ENCODE results near the gene GFOD1. TPM values are rescaled to one million over a fixed set of nuclear protein-coding genes. Genes with fewer than 3 reads are reported as not detected.

The GFOD1 gene
- polyA plus RNA-seq, 1 of the 3 experiments (the other 2 are of a cell fraction): 1.6 TPM

DNA sequence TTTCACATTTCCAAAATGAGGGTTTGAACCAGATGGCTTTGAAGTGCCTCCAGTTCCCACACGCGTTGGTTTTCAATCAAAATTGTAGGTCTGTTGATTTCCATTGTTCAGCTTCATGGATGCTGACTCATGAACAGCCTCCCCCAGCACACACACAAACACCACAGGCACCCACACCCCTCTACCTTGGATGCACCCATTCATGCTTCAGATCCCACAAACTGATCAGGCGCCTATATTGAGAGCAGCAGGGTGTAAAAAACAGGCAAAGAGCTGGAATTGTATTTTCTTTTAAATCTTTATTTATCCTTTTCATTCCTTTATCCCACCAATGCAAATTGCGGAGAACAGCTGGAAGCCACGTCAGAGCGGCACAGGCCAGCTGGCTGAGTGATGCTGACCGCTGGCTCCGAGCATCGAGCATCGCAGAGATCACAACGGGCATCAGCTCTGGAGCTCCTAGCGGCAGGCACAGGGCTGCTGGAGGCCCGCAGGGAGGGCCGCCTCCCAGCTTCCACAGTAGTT lies 129.8 kb downstream of the GFOD1 start:
- no peak for DNase-seq
- CTCF ChIA-PET: no interaction called here

More for the DNA sequence above, 129.8 kb downstream of the GFOD1 start:
- POLR2A ChIA-PET: interaction anchor here (0.6 kb wide), 1 partner anchor 1880 kb away, joined by 3 read pairs; no protein-coding TSS in a partner anchor
- Histone ChIP-seq H3K79me2 (ENCODE audit: insufficient read depth) (no peaks in the 10 kb centered on the region), H3K9ac (no peak overlapping the region), H3K27ac (ENCODE audit: low read depth in 2 of 2, low read length in 1 of 2) (no peak overlapping the region), H3K27me3 (ENCODE audit: insufficient read depth) (no peaks in the 10 kb centered on the region), H3K4me3 (ENCODE audit: low read depth in 2 of 2, low read length in 1 of 2) (no peak overlapping the region), H3K9me2 (no peaks in the 10 kb centered on the region), H3K4me2 (no peak overlapping the region), H4K20me1 (ENCODE audit: insufficient read depth) (no peaks in the 10 kb centered on the region), H2AFZ (ENCODE audit: low read depth) (no peak overlapping the region), H3K4me1 (ENCODE audit: control insufficient read depth in 1 of 2, insufficient read depth in 2 of 2, low read depth in 1 of 2, low read length in 1 of 2) (peaks cover 3 to 27% of the 10 kb centered on the region in 2 experiments; a peak in 3 of 4 replicates), H3K36me3 (replicated peaks in 1 of 2; ENCODE audit: control insufficient read depth in 1 of 2, insufficient read depth in 2 of 2, low read length in 1 of 2) (no peaks in the 10 kb centered on the region), H3F3A (replicated peaks; ENCODE audit: insufficient read depth) (peaks cover 28% of the 10 kb centered on the region), H3K9me3 (no peaks in the 10 kb centered on the region)
- no peak for TF ChIP-seq USF2 (IDR thresholded peaks at IDR 0.05; ENCODE audit: borderline replicate concordance, low read depth, low read length)
- no peak for TF ChIP-seq MXI1 (IDR thresholded peaks at IDR 0.05; ENCODE audit: low read depth, low read length)
- TF ChIP-seq TEAD4 (IDR thresholded peaks at IDR 0.05; ENCODE audit: borderline replicate concordance, insufficient read depth): no peak
- TF ChIP-seq, protein P1, sequence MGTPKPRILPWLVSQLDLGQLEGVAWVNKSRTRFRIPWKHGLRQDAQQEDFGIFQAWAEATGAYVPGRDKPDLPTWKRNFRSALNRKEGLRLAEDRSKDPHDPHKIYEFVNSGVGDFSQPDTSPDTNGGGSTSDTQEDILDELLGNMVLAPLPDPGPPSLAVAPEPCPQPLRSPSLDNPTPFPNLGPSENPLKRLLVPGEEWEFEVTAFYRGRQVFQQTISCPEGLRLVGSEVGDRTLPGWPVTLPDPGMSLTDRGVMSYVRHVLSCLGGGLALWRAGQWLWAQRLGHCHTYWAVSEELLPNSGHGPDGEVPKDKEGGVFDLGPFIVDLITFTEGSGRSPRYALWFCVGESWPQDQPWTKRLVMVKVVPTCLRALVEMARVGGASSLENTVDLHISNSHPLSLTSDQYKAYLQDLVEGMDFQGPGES (IDR thresholded peaks at IDR 0.05; ENCODE audit: low read depth, low read length): no peak
- no peak for TF ChIP-seq REST (IDR thresholded peaks at IDR 0.05; ENCODE audit: low read depth, low read length)
- TF ChIP-seq YY1 (IDR thresholded peaks at IDR 0.05; ENCODE audit: low read depth): no peak
- TF ChIP-seq POLR2AphosphoS5 (IDR thresholded peaks at IDR 0.05; ENCODE audit: low read depth, low read length): no peak
- TF ChIP-seq, protein P2, sequence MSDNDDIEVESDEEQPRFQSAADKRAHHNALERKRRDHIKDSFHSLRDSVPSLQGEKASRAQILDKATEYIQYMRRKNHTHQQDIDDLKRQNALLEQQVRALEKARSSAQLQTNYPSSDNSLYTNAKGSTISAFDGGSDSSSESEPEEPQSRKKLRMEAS (IDR thresholded peaks at IDR 0.05; ENCODE audit: low read depth): no peak
- no peak for TF ChIP-seq NFIC (IDR thresholded peaks at IDR 0.05; ENCODE audit: borderline replicate concordance)
- no peak for TF ChIP-seq RFX5 (IDR thresholded peaks at IDR 0.05; ENCODE audit: low read length)
- no peak for TF ChIP-seq TAF1 (IDR thresholded peaks at IDR 0.05; ENCODE audit: borderline replicate concordance, low read depth, low read length)
- TF ChIP-seq NRF1 (IDR thresholded peaks at IDR 0.05; ENCODE audit: low read depth, low read length): no peak
- TF ChIP-seq, protein P3, sequence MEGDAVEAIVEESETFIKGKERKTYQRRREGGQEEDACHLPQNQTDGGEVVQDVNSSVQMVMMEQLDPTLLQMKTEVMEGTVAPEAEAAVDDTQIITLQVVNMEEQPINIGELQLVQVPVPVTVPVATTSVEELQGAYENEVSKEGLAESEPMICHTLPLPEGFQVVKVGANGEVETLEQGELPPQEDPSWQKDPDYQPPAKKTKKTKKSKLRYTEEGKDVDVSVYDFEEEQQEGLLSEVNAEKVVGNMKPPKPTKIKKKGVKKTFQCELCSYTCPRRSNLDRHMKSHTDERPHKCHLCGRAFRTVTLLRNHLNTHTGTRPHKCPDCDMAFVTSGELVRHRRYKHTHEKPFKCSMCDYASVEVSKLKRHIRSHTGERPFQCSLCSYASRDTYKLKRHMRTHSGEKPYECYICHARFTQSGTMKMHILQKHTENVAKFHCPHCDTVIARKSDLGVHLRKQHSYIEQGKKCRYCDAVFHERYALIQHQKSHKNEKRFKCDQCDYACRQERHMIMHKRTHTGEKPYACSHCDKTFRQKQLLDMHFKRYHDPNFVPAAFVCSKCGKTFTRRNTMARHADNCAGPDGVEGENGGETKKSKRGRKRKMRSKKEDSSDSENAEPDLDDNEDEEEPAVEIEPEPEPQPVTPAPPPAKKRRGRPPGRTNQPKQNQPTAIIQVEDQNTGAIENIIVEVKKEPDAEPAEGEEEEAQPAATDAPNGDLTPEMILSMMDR (IDR thresholded peaks at IDR 0.05): no peak
- no peak for TF ChIP-seq PBX3 (IDR thresholded peaks at IDR 0.05)
- no peak for TF ChIP-seq RXRA (IDR thresholded peaks at IDR 0.05; ENCODE audit: borderline replicate concordance, low read depth)
- 89% methylated on average over 14 of the region's 14 CpGs for WGBS (ENCODE audit: low lambda C conversion rate)
